K562 (cell line): Measurements from ENCODE around the gene NAA38. TPM values are rescaled to one million over a fixed set of nuclear protein-coding genes. Genes with fewer than 3 reads are reported as not detected.

ENCODE experiments used
- CCNT2 ChIP-seq: IDR thresholded peaks from 2 replicates; pipeline ENCODE4 v1.6.1; 2011; ENCODE audit warnings: borderline replicate concordance, low read depth, mild to moderate bottlenecking, moderate library complexity, mixed read lengths, low read length; ENCODE audit not compliant: insufficient read length; ENCODE audit errors: extremely low read depth
- GTF2E2 ChIP-seq: fragments of 200-800 bp; sonication (Bioruptor generic); IDR thresholded peaks from 2 replicates; pipeline ENCODE4 v1.6.1; 2016; ENCODE audit warnings: missing genetic modification characterization, missing compliant biosample characterization
- GTF2F1 ChIP-seq: IDR thresholded peaks from 2 replicates; pipeline ENCODE4 v1.6.1; 2011; ENCODE audit warnings: low read depth, low read length, improper control_type of control experiment
- HEY1 ChIP-seq: fragments of 250-450 bp; sonication (Bioruptor Pico); IDR thresholded peaks from 2 replicates; pipeline ENCODE4 v1.5.0; 2020; ENCODE audit warnings: mild to moderate bottlenecking, moderate library complexity, borderline replicate concordance
- JUND ChIP-seq, 2 experiments: IDR thresholded peaks; 2 replicates in 1 of 2; 3 replicates in 1 of 2; pipeline ENCODE4 v1.6.1; 2011; ENCODE audit warnings: borderline replicate concordance in 2 of 2, low read depth in 2 of 2, low read length in 2 of 2, improper control_type of control experiment in 1 of 2, missing biosample characterization in 1 of 2, missing genetic modification characterization in 1 of 2, missing genetic modification reagents in 1 of 2
- MEIS2 ChIP-seq: fragments of 450-650 bp; IDR thresholded peaks from 2 replicates; pipeline ENCODE4 v1.6.1; 2014; ENCODE audit warnings: mild to moderate bottlenecking; ENCODE audit not compliant: partially characterized antibody
- MIER1 ChIP-seq: fragments of 450-650 bp; IDR thresholded peaks from 2 replicates; pipeline ENCODE4 v1.6.1; 2016; ENCODE audit warnings: antibody characterized with exemption, mild to moderate bottlenecking, low read depth
- NONO ChIP-seq, 2 experiments: fragments of 200-400 bp in 1 of 2; fragments of 450-650 bp in 1 of 2; formaldehyde crosslinking in 1 of 2; IDR thresholded peaks; 2 replicates each; pipeline ENCODE4 v1.6.1; 2017; ENCODE audit warnings: low read depth in 2 of 2, mild to moderate bottlenecking in 2 of 2, moderate library complexity in 2 of 2, low read length in 1 of 2
- OTX1 ChIP-seq: fragments of 450-650 bp; formaldehyde crosslinking; IDR thresholded peaks from 2 replicates; pipeline ENCODE4 v1.4.0; 2022; ENCODE audit warnings: mild to moderate bottlenecking
- PHTF2 ChIP-seq: fragments of 250-450 bp; sonication (Bioruptor Pico); IDR thresholded peaks from 2 replicates; pipeline ENCODE4 v1.5.0; 2021; ENCODE audit warnings: mild to moderate bottlenecking
- ZBTB26 ChIP-seq: fragments of 450-650 bp; formaldehyde crosslinking; IDR thresholded peaks from 2 replicates; pipeline ENCODE4 v1.4.0; 2022; ENCODE audit warnings: missing genetic modification characterization
- ZNF780A ChIP-seq: fragments of 250-450 bp; sonication (Bioruptor Pico); IDR thresholded peaks from 2 replicates; pipeline ENCODE4 v1.5.0; 2021; ENCODE audit warnings: mild to moderate bottlenecking
- polyA plus RNA-seq, 8 experiments: library from polyadenylated mRNA; depleted of rRNA in 4 of 8; stranded (reverse) in 5 of 8; unstranded in 3 of 8; fragments of >200 nt; fragmentation: Nextera tagmentation in 2 of 8; fragmentation: Illumina TruSeq in 1 of 8; extraction: Ambion mirVana in 2 of 8; extraction: Trizol in 1 of 8; gene quantifications; 2 replicates each; pipeline versions ENCODE4 v1.2.1 to v1.2.3, GENCODE V29; 2011 to 2014; ENCODE audit warnings: inconsistent platforms in 1 of 8, missing spikeins in 1 of 8
- total RNA-seq, 7 experiments: library from RNA; depleted of rRNA in 6 of 7; stranded (reverse); fragments of >200 nt in 6 of 7; fragmentation: Illumina TruSeq in 2 of 7; extraction: Trizol in 2 of 7; gene quantifications; 2 replicates each; pipeline versions ENCODE4 v1.2.1 to v1.2.3, GENCODE V29; 2011 to 2021; ENCODE audit warnings: low replicate concordance in 1 of 7
- TF ChIP-seq, protein P1 (sequence below): fragments of 450-650 bp; formaldehyde crosslinking; IDR thresholded peaks from 2 replicates; pipeline ENCODE4 v1.4.0; 2020; ENCODE audit warnings: mild to moderate bottlenecking, moderate library complexity
- TF ChIP-seq, protein P2 (sequence below): fragments of 250-450 bp; sonication (Bioruptor Pico); IDR thresholded peaks from 2 replicates; pipeline ENCODE4 v1.5.0; 2021
- TF ChIP-seq, protein P3 (sequence below): fragments of 250-450 bp; sonication (Bioruptor Pico); IDR thresholded peaks from 2 replicates; pipeline ENCODE4 v1.5.1; 2021; ENCODE audit warnings: mild to moderate bottlenecking
- TF ChIP-seq, protein P4 (sequence below): sonication (generic); formaldehyde crosslinking; IDR thresholded peaks from 2 replicates; pipeline ENCODE4 v1.8.0; 2022; ENCODE audit warnings: mild to moderate bottlenecking, missing genetic modification reagents, borderline replicate concordance
- TF ChIP-seq, protein P5 (sequence below), 3 experiments: fragments of 200-800 bp in 1 of 3; sonication (Bioruptor generic) in 1 of 3; sonication (generic) in 1 of 3; formaldehyde crosslinking in 1 of 3; IDR thresholded peaks; 2 replicates each; pipeline versions ENCODE4 v1.6.1 to v1.8.0; 2016 to 2022; ENCODE audit warnings: mild to moderate bottlenecking in 2 of 3, missing compliant biosample characterization in 2 of 3, missing genetic modification characterization in 2 of 3, missing genetic modification reagents in 1 of 3

Gene NAA38
- total and polyA plus RNA-seq, 9 of the 15 experiments (the other 6 are each of a cell fraction or from before 2014, with no cell fraction given): 16.4 to 99.8 (median 57.3) TPM

GRCh38 chr17:7887482-7888183, 30.3 kb upstream of the NAA38 start (continued):
- TF ChIP-seq, protein P1, sequence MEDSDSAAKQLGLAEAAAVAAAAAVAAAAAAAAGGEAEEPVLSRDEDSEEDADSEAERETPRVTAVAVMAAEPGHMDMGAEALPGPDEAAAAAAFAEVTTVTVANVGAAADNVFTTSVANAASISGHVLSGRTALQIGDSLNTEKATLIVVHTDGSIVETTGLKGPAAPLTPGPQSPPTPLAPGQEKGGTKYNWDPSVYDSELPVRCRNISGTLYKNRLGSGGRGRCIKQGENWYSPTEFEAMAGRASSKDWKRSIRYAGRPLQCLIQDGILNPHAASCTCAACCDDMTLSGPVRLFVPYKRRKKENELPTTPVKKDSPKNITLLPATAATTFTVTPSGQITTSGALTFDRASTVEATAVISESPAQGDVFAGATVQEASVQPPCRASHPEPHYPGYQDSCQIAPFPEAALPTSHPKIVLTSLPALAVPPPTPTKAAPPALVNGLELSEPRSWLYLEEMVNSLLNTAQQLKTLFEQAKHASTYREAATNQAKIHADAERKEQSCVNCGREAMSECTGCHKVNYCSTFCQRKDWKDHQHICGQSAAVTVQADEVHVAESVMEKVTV (CRISPR knock-in tag): no peak
- no peak for TF ChIP-seq GTF2F1
- TF ChIP-seq, protein P2, sequence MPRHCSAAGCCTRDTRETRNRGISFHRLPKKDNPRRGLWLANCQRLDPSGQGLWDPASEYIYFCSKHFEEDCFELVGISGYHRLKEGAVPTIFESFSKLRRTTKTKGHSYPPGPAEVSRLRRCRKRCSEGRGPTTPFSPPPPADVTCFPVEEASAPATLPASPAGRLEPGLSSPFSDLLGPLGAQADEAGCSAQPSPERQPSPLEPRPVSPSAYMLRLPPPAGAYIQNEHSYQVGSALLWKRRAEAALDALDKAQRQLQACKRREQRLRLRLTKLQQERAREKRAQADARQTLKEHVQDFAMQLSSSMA (CRISPR knock-in tag): no peak
- TF ChIP-seq MEIS2: peak; percentile 68
- TF ChIP-seq GTF2E2 (tag): no peak; the same call in 1 of the 2 replicates
- TF ChIP-seq, protein P3, sequence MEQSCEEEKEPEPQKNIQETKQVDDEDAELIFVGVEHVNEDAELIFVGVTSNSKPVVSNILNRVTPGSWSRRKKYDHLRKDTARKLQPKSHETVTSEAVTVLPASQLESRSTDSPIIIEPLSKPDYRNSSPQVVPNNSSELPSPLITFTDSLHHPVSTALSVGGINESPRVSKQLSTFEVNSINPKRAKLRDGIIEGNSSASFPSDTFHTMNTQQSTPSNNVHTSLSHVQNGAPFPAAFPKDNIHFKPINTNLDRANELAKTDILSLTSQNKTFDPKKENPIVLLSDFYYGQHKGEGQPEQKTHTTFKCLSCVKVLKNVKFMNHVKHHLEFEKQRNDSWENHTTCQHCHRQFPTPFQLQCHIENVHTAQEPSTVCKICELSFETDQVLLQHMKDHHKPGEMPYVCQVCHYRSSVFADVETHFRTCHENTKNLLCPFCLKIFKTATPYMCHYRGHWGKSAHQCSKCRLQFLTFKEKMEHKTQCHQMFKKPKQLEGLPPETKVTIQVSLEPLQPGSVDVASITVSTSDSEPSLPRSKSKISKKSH (CRISPR knock-in tag): no peak
- TF ChIP-seq ZBTB26 (CRISPR knock-in tag): no peak
- TF ChIP-seq MIER1: no peak
- no peak for TF ChIP-seq NONO (IDR thresholded peaks at IDR 0.05; ENCODE audit: low read depth in 2 of 2, low read length in 1 of 2)
- no peak for TF ChIP-seq HEY1 (CRISPR knock-in tag)
- TF ChIP-seq JUND (IDR thresholded peaks at IDR 0.05; ENCODE audit: borderline replicate concordance, low read depth, low read length): no peak
- no peak for TF ChIP-seq JUND (tag; IDR thresholded peaks at IDR 0.05; ENCODE audit: borderline replicate concordance, low read depth, low read length)
- no peak for TF ChIP-seq PHTF2 (CRISPR knock-in tag)
- TF ChIP-seq ZNF780A (CRISPR knock-in tag): no peak
- no peak for TF ChIP-seq OTX1 (CRISPR knock-in tag)
- TF ChIP-seq, protein P4, sequence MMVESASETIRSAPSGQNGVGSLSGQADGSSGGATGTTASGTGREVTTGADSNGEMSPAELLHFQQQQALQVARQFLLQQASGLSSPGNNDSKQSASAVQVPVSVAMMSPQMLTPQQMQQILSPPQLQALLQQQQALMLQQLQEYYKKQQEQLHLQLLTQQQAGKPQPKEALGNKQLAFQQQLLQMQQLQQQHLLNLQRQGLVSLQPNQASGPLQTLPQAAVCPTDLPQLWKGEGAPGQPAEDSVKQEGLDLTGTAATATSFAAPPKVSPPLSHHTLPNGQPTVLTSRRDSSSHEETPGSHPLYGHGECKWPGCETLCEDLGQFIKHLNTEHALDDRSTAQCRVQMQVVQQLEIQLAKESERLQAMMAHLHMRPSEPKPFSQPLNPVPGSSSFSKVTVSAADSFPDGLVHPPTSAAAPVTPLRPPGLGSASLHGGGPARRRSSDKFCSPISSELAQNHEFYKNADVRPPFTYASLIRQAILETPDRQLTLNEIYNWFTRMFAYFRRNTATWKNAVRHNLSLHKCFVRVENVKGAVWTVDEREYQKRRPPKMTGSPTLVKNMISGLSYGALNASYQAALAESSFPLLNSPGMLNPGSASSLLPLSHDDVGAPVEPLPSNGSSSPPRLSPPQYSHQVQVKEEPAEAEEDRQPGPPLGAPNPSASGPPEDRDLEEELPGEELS (CRISPR knock-in tag): no peak
- TF ChIP-seq, protein P5, sequence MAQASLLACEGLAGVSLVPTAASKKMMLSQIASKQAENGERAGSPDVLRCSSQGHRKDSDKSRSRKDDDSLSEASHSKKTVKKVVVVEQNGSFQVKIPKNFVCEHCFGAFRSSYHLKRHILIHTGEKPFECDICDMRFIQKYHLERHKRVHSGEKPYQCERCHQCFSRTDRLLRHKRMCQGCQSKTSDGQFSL (CRISPR knock-in tag; IDR thresholded peaks at IDR 0.05): no peak
- TF ChIP-seq, protein P5 (tag; IDR thresholded peaks at IDR 0.05): no peak
- TF ChIP-seq CCNT2: peak; percentile 88
